SK-N-SH treated with all-trans-retinoic acid at 6 μM for 48 hours (cell line): ENCODE measurements around the gene MPLKIP.

ENCODE experiments used
- BACH2 ChIP-seq: fragments of 250-450 bp; sonication (Bioruptor Pico); IDR thresholded peaks from 2 replicates; pipeline ENCODE4 v1.9.0; 2021; ENCODE audit warnings: mild to moderate bottlenecking, borderline replicate concordance
- ESRRG ChIP-seq: fragments of 250-450 bp; sonication (Bioruptor Pico); IDR thresholded peaks from 2 replicates; pipeline ENCODE4 v1.6.1; 2021; ENCODE audit warnings: mild to moderate bottlenecking
- PATZ1 ChIP-seq: fragments of 250-450 bp; sonication (Bioruptor Pico); IDR thresholded peaks from 2 replicates; pipeline ENCODE4 v1.8.0; 2020; ENCODE audit warnings: mild to moderate bottlenecking, moderate library complexity, borderline replicate concordance
- ZC3H10 ChIP-seq: fragments of 250-450 bp; sonication (Bioruptor Pico); IDR thresholded peaks from 2 replicates; pipeline ENCODE4 v1.5.1; 2021; ENCODE audit warnings: mild to moderate bottlenecking, moderate library complexity
- ZNF565 ChIP-seq: fragments of 450-650 bp; formaldehyde crosslinking; conservative IDR thresholded peaks from 2 replicates; pipeline ENCODE4 v1.5.0; 2020; ENCODE audit warnings: low read depth, mild to moderate bottlenecking, moderate library complexity
- TF ChIP-seq, protein P1 (sequence below): fragments of 250-450 bp; sonication (Bioruptor Pico); IDR thresholded peaks from 2 replicates; pipeline ENCODE4 v1.5.0; 2020; ENCODE audit warnings: mild to moderate bottlenecking, moderate library complexity
- TF ChIP-seq, protein P2 (sequence below): fragments of 250-450 bp; sonication (Bioruptor Pico); IDR thresholded peaks from 2 replicates; pipeline ENCODE4 v1.5.1; 2020; ENCODE audit warnings: low read depth, mild to moderate bottlenecking, moderate library complexity

- TF ChIP-seq PATZ1 (CRISPR knock-in tag): no peak
- TF ChIP-seq, protein P1, sequence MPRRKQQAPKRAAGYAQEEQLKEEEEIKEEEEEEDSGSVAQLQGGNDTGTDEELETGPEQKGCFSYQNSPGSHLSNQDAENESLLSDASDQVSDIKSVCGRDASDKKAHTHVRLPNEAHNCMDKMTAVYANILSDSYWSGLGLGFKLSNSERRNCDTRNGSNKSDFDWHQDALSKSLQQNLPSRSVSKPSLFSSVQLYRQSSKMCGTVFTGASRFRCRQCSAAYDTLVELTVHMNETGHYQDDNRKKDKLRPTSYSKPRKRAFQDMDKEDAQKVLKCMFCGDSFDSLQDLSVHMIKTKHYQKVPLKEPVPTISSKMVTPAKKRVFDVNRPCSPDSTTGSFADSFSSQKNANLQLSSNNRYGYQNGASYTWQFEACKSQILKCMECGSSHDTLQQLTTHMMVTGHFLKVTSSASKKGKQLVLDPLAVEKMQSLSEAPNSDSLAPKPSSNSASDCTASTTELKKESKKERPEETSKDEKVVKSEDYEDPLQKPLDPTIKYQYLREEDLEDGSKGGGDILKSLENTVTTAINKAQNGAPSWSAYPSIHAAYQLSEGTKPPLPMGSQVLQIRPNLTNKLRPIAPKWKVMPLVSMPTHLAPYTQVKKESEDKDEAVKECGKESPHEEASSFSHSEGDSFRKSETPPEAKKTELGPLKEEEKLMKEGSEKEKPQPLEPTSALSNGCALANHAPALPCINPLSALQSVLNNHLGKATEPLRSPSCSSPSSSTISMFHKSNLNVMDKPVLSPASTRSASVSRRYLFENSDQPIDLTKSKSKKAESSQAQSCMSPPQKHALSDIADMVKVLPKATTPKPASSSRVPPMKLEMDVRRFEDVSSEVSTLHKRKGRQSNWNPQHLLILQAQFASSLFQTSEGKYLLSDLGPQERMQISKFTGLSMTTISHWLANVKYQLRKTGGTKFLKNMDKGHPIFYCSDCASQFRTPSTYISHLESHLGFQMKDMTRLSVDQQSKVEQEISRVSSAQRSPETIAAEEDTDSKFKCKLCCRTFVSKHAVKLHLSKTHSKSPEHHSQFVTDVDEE (CRISPR knock-in tag): no peak
- TF ChIP-seq ESRRG (CRISPR knock-in tag): no peak
- TF ChIP-seq ZC3H10: no peak
- TF ChIP-seq ZNF565 (CRISPR knock-in tag): no peak
- TF ChIP-seq, protein P2, sequence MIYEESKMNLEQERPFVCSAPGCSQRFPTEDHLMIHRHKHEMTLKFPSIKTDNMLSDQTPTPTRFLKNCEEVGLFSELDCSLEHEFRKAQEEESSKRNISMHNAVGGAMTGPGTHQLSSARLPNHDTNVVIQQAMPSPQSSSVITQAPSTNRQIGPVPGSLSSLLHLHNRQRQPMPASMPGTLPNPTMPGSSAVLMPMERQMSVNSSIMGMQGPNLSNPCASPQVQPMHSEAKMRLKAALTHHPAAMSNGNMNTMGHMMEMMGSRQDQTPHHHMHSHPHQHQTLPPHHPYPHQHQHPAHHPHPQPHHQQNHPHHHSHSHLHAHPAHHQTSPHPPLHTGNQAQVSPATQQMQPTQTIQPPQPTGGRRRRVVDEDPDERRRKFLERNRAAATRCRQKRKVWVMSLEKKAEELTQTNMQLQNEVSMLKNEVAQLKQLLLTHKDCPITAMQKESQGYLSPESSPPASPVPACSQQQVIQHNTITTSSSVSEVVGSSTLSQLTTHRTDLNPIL (CRISPR knock-in tag): no peak
- no peak for TF ChIP-seq BACH2 (CRISPR knock-in tag)
These were observed 36.7 kb downstream of the MPLKIP start for GRCh38 chr7:40097728-40098127.
